ENCODE data around the gene LMLN. TPM values are rescaled to one million over a fixed set of nuclear protein-coding genes. Genes with fewer than 3 reads are reported as not detected.

Gene LMLN
- 8.3 and 8.5 TPM in 2 replicates for total RNA-seq

GRCh38 chr3:197959891-197960693 is at the start of gene LMLN:
Gene LMLN, plus strand, starts transcription at chr3:197960217. Its CDS starts 29 bp downstream, at chr3:197960246.

DNA sequence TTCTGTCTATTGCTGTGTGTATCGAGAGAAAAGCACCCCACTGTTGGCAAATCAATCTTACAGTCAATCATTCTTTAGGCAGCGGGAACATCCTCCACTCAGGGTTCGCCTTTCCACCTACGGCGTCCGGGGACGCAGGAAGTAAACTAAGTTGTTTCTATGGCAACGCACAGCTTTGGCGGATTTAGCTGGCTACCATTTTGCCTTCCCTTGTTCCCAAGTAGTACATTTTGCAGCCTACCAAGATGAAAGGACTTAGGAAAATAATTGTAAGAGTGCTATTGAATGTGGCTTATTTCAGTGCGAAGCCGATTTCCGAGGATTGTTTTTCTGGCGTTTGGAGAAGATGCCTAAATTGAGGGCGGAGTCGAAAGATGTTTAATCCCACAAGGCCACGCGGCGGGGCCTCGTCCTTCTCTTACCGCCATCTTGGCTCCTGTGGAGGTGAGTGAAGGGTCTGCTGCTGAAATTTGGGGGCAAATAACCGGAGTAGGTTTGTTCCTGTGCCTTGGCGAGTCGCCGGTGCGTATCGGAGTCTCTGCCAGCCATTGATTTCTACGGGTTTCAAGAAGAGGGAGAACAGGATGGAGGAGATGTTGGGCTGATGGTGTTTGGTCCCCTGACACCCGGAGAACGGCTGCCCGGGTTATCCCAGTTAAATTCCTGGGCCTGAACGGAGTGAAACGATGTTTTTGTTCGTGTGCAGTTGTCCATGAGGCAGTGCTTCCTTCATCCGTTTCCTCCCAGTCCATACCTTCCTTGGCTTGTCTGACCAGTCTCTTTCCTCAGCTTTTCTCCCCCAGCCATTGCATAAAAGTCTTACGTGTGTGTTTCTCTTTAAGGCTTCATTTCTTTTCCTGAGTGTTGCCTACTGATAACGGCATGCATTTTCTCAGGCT is 10.0 kb upstream of the LMLN start, which contains the start of gene RPL35A:
RPL35A (plus strand) TSS at position 413 of the 899 bp plus-strand sequence. CDS start 778 bp downstream, outside the sequence.

Other genes starting within 250 kb of the LMLN start
- 11.8 and 11.9 TPM in 2 replicates for gene RUBCN, start 223.3 kb upstream of the LMLN start, total RNA-seq
- gene FYTTD1, start 210.3 kb upstream of the LMLN start, total RNA-seq = 31.4 and 51.5 TPM in 2 replicates
- gene LRCH3, start 169.0 kb upstream of the LMLN start, total RNA-seq = 50.7 and 72.3 TPM in 2 replicates
- 538 and 687 TPM in 2 replicates for gene RPL35A, start 10.0 kb upstream of the LMLN start, total RNA-seq

All from aortic smooth muscle cell (primary cell).